Epithelial cell of esophagus (primary cell): ENCODE results near the gene MAP3K6.

Experiments
- DNase-seq: peaks from one replicate; pipeline ENCODE4 v3.0.0; 2010; ENCODE audit warnings: low read depth
- H3K4me3 ChIP-seq: 2 replicates; pipeline ENCODE4 v1.5.1; 2011; ENCODE audit warnings: mild to moderate bottlenecking, low read length, control low read depth
- TF ChIP-seq, protein P1 (sequence below): IDR thresholded peaks from 2 replicates; pipeline ENCODE4 v1.5.1; 2011; ENCODE audit warnings: low read depth, mild to moderate bottlenecking, low read length, control low read depth, inconsistent platforms; ENCODE audit not compliant: insufficient read depth; ENCODE audit errors: missing control alignments

Gene MAP3K6

GRCh38 chr1:27363766-27364695 lies 2.7 kb downstream of the MAP3K6 start:
- no peak overlapping the region for H3K4me3 ChIP-seq
- TF ChIP-seq, protein P1, sequence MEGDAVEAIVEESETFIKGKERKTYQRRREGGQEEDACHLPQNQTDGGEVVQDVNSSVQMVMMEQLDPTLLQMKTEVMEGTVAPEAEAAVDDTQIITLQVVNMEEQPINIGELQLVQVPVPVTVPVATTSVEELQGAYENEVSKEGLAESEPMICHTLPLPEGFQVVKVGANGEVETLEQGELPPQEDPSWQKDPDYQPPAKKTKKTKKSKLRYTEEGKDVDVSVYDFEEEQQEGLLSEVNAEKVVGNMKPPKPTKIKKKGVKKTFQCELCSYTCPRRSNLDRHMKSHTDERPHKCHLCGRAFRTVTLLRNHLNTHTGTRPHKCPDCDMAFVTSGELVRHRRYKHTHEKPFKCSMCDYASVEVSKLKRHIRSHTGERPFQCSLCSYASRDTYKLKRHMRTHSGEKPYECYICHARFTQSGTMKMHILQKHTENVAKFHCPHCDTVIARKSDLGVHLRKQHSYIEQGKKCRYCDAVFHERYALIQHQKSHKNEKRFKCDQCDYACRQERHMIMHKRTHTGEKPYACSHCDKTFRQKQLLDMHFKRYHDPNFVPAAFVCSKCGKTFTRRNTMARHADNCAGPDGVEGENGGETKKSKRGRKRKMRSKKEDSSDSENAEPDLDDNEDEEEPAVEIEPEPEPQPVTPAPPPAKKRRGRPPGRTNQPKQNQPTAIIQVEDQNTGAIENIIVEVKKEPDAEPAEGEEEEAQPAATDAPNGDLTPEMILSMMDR = no peak
- no peak for DNase-seq

DNA sequence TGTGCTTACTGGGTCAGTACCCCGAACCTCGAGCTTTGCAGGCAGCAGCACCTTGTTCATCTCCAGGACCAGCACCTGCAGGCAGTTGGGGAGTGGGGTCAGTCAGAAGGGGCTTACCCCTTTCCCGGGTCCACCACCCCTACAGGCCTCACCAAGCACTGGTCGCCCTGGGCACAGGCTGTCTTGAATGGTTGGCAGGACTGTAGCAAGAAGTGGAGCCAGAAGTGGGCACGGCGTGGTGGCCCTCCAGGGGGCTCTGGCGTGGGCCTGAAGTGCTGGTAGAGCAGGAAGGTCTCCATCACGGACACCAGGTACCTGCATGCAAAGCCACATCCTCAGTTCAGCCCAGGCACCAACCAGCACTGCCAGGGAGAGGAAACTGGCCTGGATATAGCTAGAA lies 5.2 kb downstream of the MAP3K6 start:
- TF ChIP-seq, protein P1 = no peak
- H3K4me3 ChIP-seq = no peak overlapping the region
- no peak for DNase-seq

- TF ChIP-seq, protein P1 = no peak
- H3K4me3 ChIP-seq = no peak overlapping the region
- no peak for DNase-seq
Observed at GRCh38 chr1:27361044-27361402, 5.7 kb downstream of the MAP3K6 start.

DNA sequence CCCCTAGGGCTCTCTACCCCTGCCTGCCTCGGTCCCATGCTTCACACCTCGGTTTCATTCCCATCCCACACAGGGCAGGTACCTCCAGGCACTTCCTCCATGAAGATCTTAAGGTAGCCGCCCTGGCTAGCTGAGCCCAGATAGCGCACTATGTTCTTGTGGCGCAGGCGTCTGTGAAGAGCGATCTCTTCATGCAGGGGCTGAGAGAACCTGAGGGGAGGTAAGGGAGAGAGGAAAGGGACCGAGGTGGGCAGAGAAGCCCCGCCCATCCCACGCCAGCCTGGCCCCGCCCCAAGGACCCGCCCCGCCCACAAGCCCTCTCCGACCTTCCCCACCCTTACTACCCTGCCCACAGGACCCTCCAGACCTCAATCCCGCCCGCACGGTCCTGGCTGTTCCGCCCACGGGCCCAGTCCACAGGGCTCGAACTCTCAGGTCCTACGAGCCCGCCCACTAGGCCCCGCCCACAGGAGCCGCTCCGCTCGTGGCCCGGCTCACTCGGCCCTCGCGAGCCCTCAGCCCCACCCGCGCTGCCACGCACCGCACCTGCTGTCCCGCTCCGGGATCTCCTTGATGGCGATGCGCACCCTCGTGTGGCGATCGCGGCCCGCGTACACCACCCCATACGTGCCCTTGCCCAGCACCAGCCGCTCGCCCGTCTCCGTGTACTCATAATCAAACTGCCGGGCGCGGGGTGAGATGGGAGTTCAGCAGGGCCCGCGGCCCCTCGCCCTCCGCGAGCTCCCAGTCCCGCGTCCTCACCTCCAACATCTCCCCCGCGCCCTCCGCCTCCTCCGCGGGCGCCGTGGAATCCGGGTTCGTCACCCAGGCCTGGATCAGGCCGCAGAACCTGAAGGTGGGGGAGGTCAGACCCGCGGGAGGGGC lies 6.4 kb downstream of the MAP3K6 start:
- no peak for DNase-seq
- no peak overlapping the region for H3K4me3 ChIP-seq
- TF ChIP-seq, protein P1 = no peak

GRCh38 chr1:27359822-27360158 lies 7.0 kb downstream of the MAP3K6 start:
- H3K4me3 ChIP-seq = no peak overlapping the region
- DNase-seq = no peak
- TF ChIP-seq, protein P1 = no peak

DNA sequence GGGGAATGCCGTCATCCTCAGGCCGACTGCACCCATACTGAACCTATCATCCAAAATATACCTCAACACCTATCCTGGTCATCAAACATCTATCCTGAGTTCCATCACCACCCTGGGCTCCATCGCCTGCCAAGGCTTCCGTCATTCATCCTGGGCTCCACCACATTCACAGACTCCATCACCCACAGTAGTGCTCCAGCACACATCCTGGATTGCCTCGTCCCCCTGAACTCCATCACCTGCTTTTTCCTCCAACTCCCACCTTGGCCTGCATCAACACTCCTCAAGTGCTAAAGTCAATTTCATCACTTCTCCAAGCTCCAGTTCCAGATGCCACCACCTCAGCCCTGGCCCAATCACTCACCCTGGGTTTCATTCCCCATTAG lies 7.8 kb downstream of the MAP3K6 start:
- TF ChIP-seq, protein P1 = no peak
- DNase-seq = no peak
- no peak overlapping the region for H3K4me3 ChIP-seq
